GM23248 (cell line): ENCODE results near the gene CCDC63.

ENCODE experiments used
- EZH2 ChIP-seq: fragments of 200-600 bp; sonication (generic); IDR thresholded peaks from 2 replicates; pipeline ENCODE4 v1.6.1; 2018; ENCODE audit warnings: antibody characterized with exemption, mild to moderate bottlenecking; ENCODE audit not compliant: insufficient read depth, poor library complexity, severe bottlenecking
- EZH2phosphoT487 ChIP-seq: fragments of 200-600 bp; sonication (generic); IDR thresholded peaks from 2 replicates; pipeline ENCODE4 v1.6.1; 2018; ENCODE audit warnings: antibody characterized with exemption, moderate library complexity, mild to moderate bottlenecking, low read depth; ENCODE audit not compliant: insufficient read depth

- TF ChIP-seq EZH2 (no peak), EZH2phosphoT487 (no peak)
Measured at GRCh38 chr12:110927546-110927945, 80.8 kb downstream of the CCDC63 start.
